HG03460 (cell line): ENCODE measurements around the gene RNF223.
"Not testable (repeated sequence)": the region's sequence is repeated elsewhere in the genome, so short reads cannot be mapped to it uniquely, and the experiment has no call there.

Source experiments
- ATAC-seq: cut with Tn5 transposase; IDR thresholded peaks from one replicate; pipeline ENCODE4 v1.9.1; 2021; ENCODE audit not compliant: unreplicated experiment

The RNF223 gene

DNA sequence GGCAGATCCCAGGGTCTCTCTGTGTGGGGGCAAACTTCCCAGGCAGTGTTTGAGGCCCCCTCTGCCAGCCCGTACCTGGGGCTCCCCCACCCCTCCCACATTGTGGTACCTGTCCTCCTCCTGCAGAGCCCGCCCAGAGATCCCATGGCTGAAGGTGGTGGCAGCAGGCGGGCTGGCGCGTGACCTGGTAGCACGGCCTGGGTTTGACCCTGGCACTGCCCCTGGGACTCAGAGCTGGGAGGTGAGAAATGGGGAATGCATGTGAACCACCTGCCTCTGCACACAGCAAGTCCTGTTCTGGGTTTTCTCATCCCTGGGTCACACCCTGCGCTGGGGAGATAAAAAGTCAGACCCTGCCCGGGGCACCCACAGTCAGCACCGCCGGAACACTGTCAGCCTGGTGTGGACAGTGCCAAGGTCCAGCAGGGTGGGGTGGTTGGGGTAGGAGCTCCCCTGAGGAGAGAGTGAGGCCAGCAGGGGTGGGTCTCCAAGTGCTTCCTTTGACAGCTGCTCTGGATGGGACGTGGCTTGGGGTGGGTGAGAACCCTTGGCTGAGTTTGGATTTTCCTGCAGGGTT lies 42.4 kb downstream of the RNF223 start:
- ATAC-seq, result no peak

DNA sequence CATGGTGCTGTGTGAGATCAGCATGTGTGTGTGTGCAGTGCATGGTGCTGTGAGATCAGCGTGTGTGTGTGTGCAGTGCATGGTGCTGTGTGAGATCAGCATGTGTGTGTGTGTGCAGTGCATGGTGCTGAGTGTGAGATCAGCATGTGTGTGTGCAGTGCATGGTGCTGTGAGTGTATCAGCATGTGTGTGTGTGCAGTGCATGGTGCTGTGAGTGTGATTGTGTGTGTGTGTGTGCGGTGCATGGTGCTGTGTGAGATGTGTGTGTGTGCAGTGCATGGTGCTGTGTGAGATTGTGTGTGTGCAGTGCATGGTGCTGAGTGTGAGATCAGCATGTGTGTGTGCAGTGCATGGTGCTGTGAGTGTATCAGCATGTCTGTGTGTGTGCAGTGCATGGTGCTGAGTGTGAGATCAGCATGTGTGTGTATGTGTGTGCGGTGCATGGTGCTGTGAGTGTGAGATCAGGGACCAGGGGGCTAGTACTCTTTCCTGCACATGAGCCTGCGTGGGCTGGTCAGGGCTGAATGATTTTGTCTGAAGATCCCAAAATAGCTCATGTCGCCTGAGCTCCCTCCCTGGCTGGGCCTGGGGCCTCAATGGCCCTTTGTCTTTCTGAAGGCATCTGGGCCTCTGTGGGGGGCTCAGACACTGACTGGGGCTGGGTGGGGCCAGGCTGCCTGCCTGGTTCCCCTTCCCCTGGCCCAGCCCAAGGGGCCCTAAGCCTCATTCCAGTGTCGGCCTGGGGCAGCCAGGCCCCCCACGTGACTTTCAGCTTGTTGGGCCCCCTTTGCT lies 43.0 kb downstream of the RNF223 start:
- not testable (repeated sequence) for ATAC-seq

GRCh38 chr1:1027791-1028190 lies 46.3 kb downstream of the RNF223 start:
- ATAC-seq, result no peak

DNA sequence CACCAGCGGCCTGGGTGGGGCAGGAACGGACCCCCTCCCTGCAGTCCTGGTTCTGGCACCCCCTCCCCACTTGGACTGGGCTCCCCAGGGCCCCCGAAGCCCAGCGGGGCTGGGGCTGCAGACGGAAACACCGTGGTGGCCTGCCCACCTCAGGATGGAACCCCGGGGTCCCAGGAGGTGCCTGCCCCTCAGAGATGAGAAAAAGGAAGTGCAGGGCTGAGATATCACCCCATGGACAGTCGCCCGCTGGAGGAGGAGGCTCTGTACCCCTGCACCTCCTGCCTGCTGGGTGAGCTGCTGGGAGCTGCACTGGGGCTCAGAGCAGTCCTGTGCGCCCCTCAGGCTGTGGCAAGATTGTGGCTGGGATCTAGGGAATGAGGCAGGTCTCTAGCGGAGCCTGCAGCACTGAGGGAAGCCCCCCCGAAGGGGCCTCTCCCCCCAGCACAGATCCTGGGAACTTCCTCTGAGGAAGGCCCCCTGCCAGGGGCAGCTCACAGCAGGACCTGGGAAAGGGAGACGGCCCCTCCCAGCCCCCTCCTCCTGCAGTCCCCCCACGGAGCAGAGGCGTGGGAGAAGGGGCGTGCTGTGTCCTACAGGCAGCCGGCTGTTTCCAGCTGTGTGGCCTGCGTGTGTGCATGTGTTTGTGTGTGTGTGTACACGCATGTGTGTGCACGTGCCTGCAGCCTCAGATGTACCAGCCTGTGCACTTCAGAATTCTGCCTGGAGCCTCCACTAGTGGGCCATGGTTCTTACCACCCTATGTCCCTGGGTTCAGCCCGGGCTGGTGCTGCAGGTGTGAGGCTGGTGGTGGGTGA lies 47.3 kb downstream of the RNF223 start:
- no peak for ATAC-seq

- no peak for ATAC-seq
Observed at GRCh38 chr1:1025730-1026129, 48.4 kb downstream of the RNF223 start.

- no peak for ATAC-seq
Observed at GRCh38 chr1:1024771-1025699, 49.1 kb downstream of the RNF223 start.

DNA sequence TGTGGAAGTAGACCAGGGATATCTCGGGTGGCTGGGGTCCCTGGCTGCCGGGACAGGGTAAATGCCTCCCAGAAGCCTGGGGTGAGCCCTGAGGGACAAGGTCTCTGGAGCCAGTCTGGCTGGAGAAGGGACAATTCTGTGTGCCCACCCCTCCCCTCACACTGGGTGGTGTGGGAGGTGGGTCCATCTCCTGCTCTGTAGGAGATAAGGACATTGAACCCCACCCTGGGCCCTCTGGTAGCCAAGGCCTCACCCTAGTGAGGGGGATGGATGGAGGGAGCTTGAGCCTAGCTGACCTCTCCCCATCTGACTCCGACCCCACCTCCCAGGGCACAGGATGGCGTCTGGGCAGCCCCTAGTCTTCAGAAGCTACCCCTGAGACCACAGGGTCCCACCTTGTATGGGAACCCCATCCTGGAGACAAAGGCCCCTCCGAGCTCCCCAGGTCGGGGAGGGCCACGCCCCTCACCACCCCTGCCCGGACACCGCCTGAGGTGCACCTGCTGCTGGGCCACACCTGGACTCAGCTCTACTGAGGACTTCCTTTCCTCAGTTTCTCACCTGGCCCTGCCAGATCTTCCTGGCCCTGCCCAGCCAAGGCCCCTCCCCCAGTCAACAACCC lies 49.8 kb downstream of the RNF223 start:
- no peak for ATAC-seq

DNA sequence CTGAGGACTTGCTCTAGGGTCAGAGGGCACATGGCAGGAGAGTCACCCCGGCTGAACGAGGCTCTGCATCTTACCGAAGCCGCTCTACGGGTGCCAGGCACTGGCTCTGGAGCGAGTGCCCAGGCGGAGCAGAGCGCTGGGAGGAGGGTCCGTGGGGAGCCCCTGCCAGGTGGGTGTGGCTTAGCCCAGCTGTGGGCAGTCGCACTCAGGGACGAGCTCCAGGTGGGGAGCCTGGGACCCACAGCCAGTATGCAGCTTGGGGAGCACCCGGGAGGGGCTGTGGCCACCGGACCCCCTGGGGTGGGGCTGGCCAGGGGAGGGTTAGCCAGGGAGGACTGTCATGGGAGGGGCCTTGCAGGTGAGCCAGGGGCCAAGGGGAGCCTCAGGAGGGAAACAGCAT lies 50.4 kb downstream of the RNF223 start:
- ATAC-seq, result no peak

DNA sequence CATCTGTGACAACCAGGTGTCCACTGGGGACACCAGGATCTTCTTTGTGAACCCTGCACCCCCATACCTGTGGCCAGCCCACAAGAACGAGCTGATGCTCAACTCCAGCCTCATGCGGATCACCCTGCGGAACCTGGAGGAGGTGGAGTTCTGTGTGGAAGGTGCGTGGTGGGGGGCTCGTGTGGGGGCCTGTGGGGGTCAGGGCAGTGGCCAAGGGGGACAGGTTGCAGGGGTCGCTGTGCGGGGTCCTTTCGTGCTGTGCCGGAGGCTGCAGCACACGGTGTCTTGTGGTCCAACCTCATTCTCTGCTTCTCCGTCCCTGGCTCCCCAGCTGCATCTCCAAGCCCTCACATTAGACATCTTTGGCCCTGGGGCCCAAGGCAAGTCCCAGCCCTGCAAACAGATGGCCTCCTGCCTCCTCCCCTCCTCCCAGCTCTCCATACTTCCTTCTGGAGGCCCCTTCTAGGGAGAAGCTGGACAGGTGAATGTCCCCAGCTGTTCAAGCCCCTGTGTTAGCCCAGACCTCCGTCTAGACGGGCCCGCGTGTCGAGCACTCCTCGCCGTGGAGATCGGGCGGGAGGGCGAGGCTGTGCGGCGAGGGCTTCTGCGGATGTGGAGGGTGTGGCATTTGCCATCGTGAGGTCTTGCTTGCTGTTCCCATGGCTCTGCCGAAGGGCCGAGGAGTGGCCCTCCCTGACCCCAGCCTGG lies 51.6 kb downstream of the RNF223 start:
- ATAC-seq, result no peak

- no peak for ATAC-seq
Observed at GRCh38 chr1:1021920-1022259, 52.2 kb downstream of the RNF223 start.

DNA sequence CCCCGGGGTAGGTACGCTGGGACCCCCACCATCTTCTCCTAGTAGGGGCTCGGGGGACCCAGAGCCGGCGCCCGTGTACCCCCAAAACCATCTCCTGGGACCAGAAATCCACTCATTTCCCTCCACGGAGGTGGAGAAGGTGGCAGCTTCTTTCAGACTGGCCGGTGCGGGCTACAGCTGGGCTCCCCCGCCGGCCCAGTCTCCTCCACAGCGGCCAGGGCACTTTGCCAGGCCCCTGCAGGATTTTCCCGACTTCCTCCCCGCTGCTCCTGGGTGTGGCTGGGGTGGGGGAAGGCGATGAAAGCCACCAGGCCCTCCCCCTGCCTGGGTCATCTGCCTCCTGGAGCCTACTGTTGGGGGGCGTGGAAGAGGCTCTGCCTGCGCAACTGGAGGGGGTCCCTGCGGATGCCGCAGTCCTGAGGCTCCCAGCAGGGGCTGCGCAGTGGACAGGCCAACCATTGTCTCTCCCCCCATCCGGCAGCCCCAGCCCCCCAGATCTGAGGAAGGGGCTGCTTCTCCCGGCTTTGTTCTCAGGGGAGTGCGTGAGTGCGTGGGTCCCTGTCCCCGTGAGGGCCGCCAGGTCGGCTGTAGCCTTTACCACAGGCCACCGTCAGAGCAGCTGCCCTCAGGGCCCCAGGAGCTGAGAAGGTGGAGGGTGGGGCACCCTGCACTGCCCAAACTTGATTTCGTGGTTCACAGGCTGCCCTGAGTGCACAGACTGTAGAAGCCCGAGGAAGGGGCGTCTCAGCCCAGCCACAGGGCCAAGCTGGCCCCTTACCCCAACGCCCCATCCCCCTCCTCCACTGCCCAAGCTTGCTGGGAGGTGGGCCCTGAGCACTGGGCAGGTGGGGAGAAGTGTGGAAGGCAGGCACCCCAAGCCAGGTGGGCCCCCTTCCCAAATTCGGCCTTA lies 52.8 kb downstream of the RNF223 start:
- no peak for ATAC-seq
